Measurements from ENCODE around the gene DPP10.

DNA sequence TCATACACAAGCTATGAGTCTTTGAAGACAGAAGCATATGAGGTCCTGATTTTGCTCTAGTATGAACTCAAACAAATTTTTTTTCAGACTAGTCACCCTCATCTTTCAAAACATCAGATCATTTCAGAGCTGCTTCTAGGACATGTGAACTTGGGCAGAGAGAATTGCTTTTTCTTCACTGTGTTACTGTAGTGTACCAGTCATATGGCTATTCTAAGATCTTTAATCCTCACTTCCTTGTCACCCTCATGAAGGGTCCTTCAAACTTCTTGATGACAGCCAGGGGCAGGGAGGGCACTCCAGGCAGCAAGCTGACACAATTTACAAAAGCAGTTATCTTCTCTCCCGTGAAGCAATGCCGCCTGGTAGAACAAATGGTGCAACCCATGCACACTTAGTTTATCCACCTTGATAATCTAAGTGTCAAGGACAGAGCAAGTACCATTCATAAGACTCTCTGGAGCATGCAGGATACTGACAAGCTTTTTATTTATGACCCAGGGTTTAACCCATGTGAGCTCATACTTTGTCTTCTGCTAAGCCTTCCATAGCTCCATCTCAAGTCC lies 200.6 kb downstream of the DPP10 start:
- TF ChIP-seq EZH2 (IDR thresholded peaks at IDR 0.05; ENCODE audit: insufficient read depth, low read length) = no peak
- TF ChIP-seq, protein P1, sequence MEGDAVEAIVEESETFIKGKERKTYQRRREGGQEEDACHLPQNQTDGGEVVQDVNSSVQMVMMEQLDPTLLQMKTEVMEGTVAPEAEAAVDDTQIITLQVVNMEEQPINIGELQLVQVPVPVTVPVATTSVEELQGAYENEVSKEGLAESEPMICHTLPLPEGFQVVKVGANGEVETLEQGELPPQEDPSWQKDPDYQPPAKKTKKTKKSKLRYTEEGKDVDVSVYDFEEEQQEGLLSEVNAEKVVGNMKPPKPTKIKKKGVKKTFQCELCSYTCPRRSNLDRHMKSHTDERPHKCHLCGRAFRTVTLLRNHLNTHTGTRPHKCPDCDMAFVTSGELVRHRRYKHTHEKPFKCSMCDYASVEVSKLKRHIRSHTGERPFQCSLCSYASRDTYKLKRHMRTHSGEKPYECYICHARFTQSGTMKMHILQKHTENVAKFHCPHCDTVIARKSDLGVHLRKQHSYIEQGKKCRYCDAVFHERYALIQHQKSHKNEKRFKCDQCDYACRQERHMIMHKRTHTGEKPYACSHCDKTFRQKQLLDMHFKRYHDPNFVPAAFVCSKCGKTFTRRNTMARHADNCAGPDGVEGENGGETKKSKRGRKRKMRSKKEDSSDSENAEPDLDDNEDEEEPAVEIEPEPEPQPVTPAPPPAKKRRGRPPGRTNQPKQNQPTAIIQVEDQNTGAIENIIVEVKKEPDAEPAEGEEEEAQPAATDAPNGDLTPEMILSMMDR (IDR thresholded peaks at IDR 0.05; ENCODE audit: insufficient read depth, low read depth, low read length) = no peak
